Nephron (organoid): ENCODE results near the gene CHRNA4.

Experiments
- H3K27ac Mint-ChIP-seq, 3 experiments: 2 replicates each; pipeline ENCODE4 v1.8.0; 2020; ENCODE audit warnings: mixed read lengths in 3 of 3, mild to moderate bottlenecking in 2 of 3, moderate library complexity in 1 of 3
- H3K27me3 Mint-ChIP-seq: 2 replicates; pipeline ENCODE4 v1.8.0; 2021; ENCODE audit warnings: low read depth, mild to moderate bottlenecking, moderate library complexity, mixed read lengths
- H3K36me3 Mint-ChIP-seq: 2 replicates; pipeline ENCODE4 v1.8.0; 2020; ENCODE audit warnings: low read depth, mixed read lengths
- H3K4me1 Mint-ChIP-seq: 2 replicates; pipeline ENCODE4 v1.8.0; 2020; ENCODE audit warnings: mixed read lengths
- H3K4me3 Mint-ChIP-seq, 3 experiments: 2 replicates each; pipeline ENCODE4 v1.8.0; 2020; ENCODE audit warnings: mild to moderate bottlenecking in 3 of 3, mixed read lengths in 3 of 3, moderate library complexity in 2 of 3
- H3K9me3 Mint-ChIP-seq: 2 replicates; pipeline ENCODE4 v1.8.0; 2020; ENCODE audit warnings: mixed read lengths
- CTCF ChIP-seq, 3 experiments: fragments of 200-600 bp; sonication (generic); IDR thresholded peaks; one replicate each; pipeline ENCODE4 v1.5.0; 2021; ENCODE audit warnings: antibody characterized with exemption in 3 of 3; ENCODE audit not compliant: unreplicated experiment in 3 of 3

Gene CHRNA4

GRCh38 chr20:63325021-63325471 is 36.1 kb downstream of the CHRNA4 start:
- TF ChIP-seq CTCF (IDR thresholded peaks at IDR 0.05; ENCODE audit: unreplicated experiment in 3 of 3) = no peak

GRCh38 chr20:63323357-63323981 is 37.7 kb downstream of the CHRNA4 start:
- H3K27ac Mint-ChIP-seq = peak overlapping the region in 2 of 3 experiments; percentile 85 to 97
- no peaks in the 10 kb centered on the region for H3K27me3 Mint-ChIP-seq
- peak overlapping the region in 1 of 3 experiments; percentile 61 for H3K4me3 Mint-ChIP-seq
- no peaks in the 10 kb centered on the region for H3K36me3 Mint-ChIP-seq
- no peak for TF ChIP-seq CTCF (IDR thresholded peaks at IDR 0.05; ENCODE audit: unreplicated experiment in 3 of 3)
- H3K9me3 Mint-ChIP-seq = no peaks in the 10 kb centered on the region
- H3K4me1 Mint-ChIP-seq = peaks cover 22% of the 10 kb centered on the region

More at GRCh38 chr20:63325021-63325471, 36.1 kb downstream of the CHRNA4 start:
- Mint-ChIP-seq H3K27ac (no peak overlapping the region), H3K9me3 (no peaks in the 10 kb centered on the region), H3K4me3 (no peak overlapping the region), H3K4me1 (peaks cover 22% of the 10 kb centered on the region), H3K27me3 (no peaks in the 10 kb centered on the region), H3K36me3 (no peaks in the 10 kb centered on the region)

- H3K9me3 Mint-ChIP-seq = no peaks in the 10 kb centered on the region
- no peak for TF ChIP-seq CTCF (IDR thresholded peaks at IDR 0.05; ENCODE audit: unreplicated experiment in 3 of 3)
- peak overlapping the region in 2 of 3 experiments; percentile 85 to 97 for H3K27ac Mint-ChIP-seq
- H3K4me1 Mint-ChIP-seq = peaks cover 22% of the 10 kb centered on the region
- peaks cover under 1% of the 10 kb centered on the region for H3K27me3 Mint-ChIP-seq
- H3K36me3 Mint-ChIP-seq = no peaks in the 10 kb centered on the region
- H3K4me3 Mint-ChIP-seq = peak overlapping the region in 1 of 3 experiments; percentile 61
Measured at GRCh38 chr20:63322933-63323273, 38.2 kb downstream of the CHRNA4 start.

GRCh38 chr20:63322146-63322932 is 38.8 kb downstream of the CHRNA4 start:
- Mint-ChIP-seq H3K27ac (peak overlapping the region in 1 of 3 experiments; percentile 97), H3K9me3 (no peaks in the 10 kb centered on the region), H3K27me3 (peaks cover 3% of the 10 kb centered on the region), H3K4me3 (no peak overlapping the region), H3K4me1 (peaks cover 22% of the 10 kb centered on the region), H3K36me3 (no peaks in the 10 kb centered on the region)
- no peak for TF ChIP-seq CTCF (IDR thresholded peaks at IDR 0.05; ENCODE audit: unreplicated experiment in 3 of 3)

GRCh38 chr20:63321148-63321831 is 39.9 kb downstream of the CHRNA4 start:
- Mint-ChIP-seq H3K9me3 (no peaks in the 10 kb centered on the region), H3K27me3 (peaks cover 9% of the 10 kb centered on the region), H3K36me3 (no peaks in the 10 kb centered on the region), H3K27ac (peak overlapping the region in 2 of 3 experiments; percentile 67 to 77), H3K4me3 (no peak overlapping the region), H3K4me1 (peaks cover 22% of the 10 kb centered on the region)
- TF ChIP-seq CTCF (IDR thresholded peaks at IDR 0.05; ENCODE audit: unreplicated experiment in 3 of 3) = no peak
